ENCODE measurements around the gene FBXW7. TPM values are rescaled to one million over a fixed set of nuclear protein-coding genes. Genes with fewer than 3 reads are reported as not detected.
A peak's percentile ranks its signal among the peaks of the same experiment; 100 is the strongest.

Gene FBXW7
- total RNA-seq, 1 experiment from 2014 or later = 23.0 TPM

DNA sequence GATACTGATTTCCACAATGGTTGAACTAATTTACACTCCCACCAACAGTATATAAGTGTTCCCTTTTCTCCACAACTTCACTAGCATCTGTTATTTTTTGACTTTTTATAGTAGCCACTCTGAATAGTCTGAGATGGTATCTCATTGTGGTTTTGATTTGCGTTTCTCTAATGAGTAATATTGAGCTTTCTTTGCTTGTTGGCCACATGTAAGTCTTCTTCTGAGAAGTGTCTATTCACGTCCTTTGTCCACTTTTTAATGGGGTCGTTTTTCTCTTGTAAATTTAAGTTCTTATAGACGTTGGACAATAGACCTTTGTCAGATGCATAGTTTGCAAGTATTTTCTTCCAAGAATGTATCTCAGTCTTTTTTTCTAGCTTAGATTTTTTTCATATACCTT is 10.0 kb downstream of the FBXW7 start (continued):
- TF ChIP-seq GRHL2 (CRISPR knock-in tag; IDR thresholded peaks at IDR 0.05; ENCODE audit: insufficient replicate concordance, severe bottlenecking) = no peak
- no peak for TF ChIP-seq PRRX2 (CRISPR knock-in tag; IDR thresholded peaks at IDR 0.05)
- TF ChIP-seq EMX1 (CRISPR knock-in tag; IDR thresholded peaks at IDR 0.05) = no peak
- TF ChIP-seq, protein P1, sequence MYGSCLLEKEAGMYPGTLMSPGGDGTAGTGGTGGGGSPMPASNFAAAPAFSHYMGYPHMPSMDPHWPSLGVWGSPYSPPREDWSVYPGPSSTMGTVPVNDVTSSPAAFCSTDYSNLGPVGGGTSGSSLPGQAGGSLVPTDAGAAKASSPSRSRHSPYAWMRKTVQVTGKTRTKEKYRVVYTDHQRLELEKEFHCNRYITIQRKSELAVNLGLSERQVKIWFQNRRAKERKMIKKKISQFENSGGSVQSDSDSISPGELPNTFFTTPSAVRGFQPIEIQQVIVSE (CRISPR knock-in tag; IDR thresholded peaks at IDR 0.05; ENCODE audit: borderline replicate concordance) = no peak
- TF ChIP-seq SMAD4 (CRISPR knock-in tag; IDR thresholded peaks at IDR 0.05) = no peak

DNA sequence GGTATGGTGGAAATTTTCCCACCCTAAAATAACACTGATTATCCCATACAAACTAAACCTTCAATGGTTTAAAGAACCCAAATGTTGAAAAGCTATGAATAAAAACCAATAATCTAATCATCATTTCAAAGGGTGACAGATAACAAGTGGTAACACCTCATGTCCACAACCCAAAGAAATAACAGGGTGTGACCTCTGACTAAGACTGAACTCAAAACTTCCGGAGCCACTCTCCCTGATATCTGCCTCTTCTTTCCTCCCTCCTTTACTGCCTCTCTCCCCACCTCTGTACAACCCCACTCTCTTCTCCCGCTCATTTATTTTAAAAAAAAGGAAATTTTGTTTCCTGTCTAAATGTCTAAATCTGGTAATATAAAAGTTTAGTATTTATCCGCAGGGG is 11.5 kb downstream of the FBXW7 start:
- POLR2A ChIA-PET = no interaction called here
- H3K4me3 Mint-ChIP-seq = no peak overlapping the region

DNA sequence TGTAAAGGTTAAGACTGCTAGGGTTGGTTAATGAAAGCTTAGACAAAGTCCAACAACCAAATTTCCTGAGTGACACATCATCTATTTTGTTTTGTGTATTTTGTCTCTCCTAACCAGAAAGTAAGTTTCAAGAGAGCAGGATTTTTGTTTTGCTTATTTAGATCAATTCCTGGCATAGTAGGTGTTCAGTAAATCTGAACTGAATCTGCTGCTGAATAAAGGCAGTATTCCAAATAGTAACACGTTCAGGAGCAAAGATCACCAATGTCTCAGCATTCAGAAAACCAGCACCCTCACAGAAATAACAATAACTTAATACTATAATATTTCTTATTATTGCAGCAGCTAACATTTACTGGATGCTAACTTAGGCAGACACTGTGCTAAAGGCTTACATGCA is 12.2 kb downstream of the FBXW7 start:
- no peak for ATAC-seq
- DNase-seq (ENCODE audit: low spot score) = no peak
- no peak overlapping the region for H3K4me3 Mint-ChIP-seq
- H3K9me3 Mint-ChIP-seq = no peaks in the 10 kb centered on the region
- ChIA-PET POLR2A (no interaction called here), CTCF (interaction anchor here (4.8 kb wide), 1 partner anchor 22 kb away, joined by 24 read pairs; no protein-coding TSS in a partner anchor)
- peaks cover 36% of the 10 kb centered on the region for H3K4me1 Mint-ChIP-seq
- no peaks in the 10 kb centered on the region for H3K36me3 Mint-ChIP-seq
- H3K27me3 Mint-ChIP-seq (ENCODE audit: low read depth) = no peaks in the 10 kb centered on the region
- H3K27ac Mint-ChIP-seq = no peak overlapping the region
- TF ChIP-seq ZNF396 (CRISPR knock-in tag; IDR thresholded peaks at IDR 0.05; ENCODE audit: borderline replicate concordance) = no peak
- TF ChIP-seq, protein P2, sequence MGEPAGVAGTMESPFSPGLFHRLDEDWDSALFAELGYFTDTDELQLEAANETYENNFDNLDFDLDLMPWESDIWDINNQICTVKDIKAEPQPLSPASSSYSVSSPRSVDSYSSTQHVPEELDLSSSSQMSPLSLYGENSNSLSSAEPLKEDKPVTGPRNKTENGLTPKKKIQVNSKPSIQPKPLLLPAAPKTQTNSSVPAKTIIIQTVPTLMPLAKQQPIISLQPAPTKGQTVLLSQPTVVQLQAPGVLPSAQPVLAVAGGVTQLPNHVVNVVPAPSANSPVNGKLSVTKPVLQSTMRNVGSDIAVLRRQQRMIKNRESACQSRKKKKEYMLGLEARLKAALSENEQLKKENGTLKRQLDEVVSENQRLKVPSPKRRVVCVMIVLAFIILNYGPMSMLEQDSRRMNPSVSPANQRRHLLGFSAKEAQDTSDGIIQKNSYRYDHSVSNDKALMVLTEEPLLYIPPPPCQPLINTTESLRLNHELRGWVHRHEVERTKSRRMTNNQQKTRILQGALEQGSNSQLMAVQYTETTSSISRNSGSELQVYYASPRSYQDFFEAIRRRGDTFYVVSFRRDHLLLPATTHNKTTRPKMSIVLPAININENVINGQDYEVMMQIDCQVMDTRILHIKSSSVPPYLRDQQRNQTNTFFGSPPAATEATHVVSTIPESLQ (CRISPR knock-in tag; IDR thresholded peaks at IDR 0.05) = no peak
- TF ChIP-seq RORB (CRISPR knock-in tag; IDR thresholded peaks at IDR 0.05) = no peak
- TF ChIP-seq FOXJ3 (CRISPR knock-in tag; IDR thresholded peaks at IDR 0.05; ENCODE audit: borderline replicate concordance) = no peak
- TF ChIP-seq, protein P3, sequence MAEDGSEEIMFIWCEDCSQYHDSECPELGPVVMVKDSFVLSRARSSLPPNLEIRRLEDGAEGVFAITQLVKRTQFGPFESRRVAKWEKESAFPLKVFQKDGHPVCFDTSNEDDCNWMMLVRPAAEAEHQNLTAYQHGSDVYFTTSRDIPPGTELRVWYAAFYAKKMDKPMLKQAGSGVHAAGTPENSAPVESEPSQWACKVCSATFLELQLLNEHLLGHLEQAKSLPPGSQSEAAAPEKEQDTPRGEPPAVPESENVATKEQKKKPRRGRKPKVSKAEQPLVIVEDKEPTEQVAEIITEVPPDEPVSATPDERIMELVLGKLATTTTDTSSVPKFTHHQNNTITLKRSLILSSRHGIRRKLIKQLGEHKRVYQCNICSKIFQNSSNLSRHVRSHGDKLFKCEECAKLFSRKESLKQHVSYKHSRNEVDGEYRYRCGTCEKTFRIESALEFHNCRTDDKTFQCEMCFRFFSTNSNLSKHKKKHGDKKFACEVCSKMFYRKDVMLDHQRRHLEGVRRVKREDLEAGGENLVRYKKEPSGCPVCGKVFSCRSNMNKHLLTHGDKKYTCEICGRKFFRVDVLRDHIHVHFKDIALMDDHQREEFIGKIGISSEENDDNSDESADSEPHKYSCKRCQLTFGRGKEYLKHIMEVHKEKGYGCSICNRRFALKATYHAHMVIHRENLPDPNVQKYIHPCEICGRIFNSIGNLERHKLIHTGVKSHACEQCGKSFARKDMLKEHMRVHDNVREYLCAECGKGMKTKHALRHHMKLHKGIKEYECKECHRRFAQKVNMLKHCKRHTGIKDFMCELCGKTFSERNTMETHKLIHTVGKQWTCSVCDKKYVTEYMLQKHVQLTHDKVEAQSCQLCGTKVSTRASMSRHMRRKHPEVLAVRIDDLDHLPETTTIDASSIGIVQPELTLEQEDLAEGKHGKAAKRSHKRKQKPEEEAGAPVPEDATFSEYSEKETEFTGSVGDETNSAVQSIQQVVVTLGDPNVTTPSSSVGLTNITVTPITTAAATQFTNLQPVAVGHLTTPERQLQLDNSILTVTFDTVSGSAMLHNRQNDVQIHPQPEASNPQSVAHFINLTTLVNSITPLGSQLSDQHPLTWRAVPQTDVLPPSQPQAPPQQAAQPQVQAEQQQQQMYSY (CRISPR knock-in tag; IDR thresholded peaks at IDR 0.05) = no peak
- TF ChIP-seq, protein P4, sequence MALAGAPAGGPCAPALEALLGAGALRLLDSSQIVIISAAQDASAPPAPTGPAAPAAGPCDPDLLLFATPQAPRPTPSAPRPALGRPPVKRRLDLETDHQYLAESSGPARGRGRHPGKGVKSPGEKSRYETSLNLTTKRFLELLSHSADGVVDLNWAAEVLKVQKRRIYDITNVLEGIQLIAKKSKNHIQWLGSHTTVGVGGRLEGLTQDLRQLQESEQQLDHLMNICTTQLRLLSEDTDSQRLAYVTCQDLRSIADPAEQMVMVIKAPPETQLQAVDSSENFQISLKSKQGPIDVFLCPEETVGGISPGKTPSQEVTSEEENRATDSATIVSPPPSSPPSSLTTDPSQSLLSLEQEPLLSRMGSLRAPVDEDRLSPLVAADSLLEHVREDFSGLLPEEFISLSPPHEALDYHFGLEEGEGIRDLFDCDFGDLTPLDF (CRISPR knock-in tag; IDR thresholded peaks at IDR 0.05) = no peak
- TF ChIP-seq, protein P5, sequence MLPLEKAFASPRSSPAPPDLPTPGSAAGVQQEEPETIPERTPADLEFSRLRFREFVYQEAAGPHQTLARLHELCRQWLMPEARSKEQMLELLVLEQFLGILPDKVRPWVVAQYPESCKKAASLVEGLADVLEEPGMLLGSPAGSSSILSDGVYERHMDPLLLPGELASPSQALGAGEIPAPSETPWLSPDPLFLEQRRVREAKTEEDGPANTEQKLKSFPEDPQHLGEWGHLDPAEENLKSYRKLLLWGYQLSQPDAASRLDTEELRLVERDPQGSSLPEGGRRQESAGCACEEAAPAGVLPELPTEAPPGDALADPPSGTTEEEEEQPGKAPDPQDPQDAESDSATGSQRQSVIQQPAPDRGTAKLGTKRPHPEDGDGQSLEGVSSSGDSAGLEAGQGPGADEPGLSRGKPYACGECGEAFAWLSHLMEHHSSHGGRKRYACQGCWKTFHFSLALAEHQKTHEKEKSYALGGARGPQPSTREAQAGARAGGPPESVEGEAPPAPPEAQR (CRISPR knock-in tag; IDR thresholded peaks at IDR 0.05) = no peak
- no peak for TF ChIP-seq ZNF263 (CRISPR knock-in tag; IDR thresholded peaks at IDR 0.05; ENCODE audit: low read depth)

More for the DNA sequence above, 11.5 kb downstream of the FBXW7 start:
- Mint-ChIP-seq H3K27ac (0 out of 2 replicates have a peak overlapping the region, but pooled peaks have one; percentile 17), H3K36me3 (no peaks in the 10 kb centered on the region), H3K4me1 (peaks cover 35% of the 10 kb centered on the region), H3K27me3 (ENCODE audit: low read depth) (no peaks in the 10 kb centered on the region), H3K9me3 (no peaks in the 10 kb centered on the region)
- DNase-seq (ENCODE audit: low spot score) (no peak), ATAC-seq (no peak)
- TF ChIP-seq HMGA2 (CRISPR knock-in tag; IDR thresholded peaks at IDR 0.05) (no peak), EMX1 (CRISPR knock-in tag; IDR thresholded peaks at IDR 0.05) (no peak), KAT7 (CRISPR knock-in tag; IDR thresholded peaks at IDR 0.05; ENCODE audit: borderline replicate concordance) (no peak), ELF4 (CRISPR knock-in tag; IDR thresholded peaks at IDR 0.05; ENCODE audit: low read depth) (no peak), ZNF423 (CRISPR knock-in tag; IDR thresholded peaks at IDR 0.05) (no peak)
- TF ChIP-seq, protein P6, sequence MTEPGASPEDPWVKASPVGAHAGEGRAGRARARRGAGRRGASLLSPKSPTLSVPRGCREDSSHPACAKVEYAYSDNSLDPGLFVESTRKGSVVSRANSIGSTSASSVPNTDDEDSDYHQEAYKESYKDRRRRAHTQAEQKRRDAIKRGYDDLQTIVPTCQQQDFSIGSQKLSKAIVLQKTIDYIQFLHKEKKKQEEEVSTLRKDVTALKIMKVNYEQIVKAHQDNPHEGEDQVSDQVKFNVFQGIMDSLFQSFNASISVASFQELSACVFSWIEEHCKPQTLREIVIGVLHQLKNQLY (CRISPR knock-in tag; IDR thresholded peaks at IDR 0.05) = no peak
- TF ChIP-seq, protein P7, sequence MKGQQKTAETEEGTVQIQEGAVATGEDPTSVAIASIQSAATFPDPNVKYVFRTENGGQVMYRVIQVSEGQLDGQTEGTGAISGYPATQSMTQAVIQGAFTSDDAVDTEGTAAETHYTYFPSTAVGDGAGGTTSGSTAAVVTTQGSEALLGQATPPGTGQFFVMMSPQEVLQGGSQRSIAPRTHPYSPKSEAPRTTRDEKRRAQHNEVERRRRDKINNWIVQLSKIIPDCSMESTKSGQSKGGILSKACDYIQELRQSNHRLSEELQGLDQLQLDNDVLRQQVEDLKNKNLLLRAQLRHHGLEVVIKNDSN (CRISPR knock-in tag; IDR thresholded peaks at IDR 0.05) = no peak
- TF ChIP-seq, protein P8, sequence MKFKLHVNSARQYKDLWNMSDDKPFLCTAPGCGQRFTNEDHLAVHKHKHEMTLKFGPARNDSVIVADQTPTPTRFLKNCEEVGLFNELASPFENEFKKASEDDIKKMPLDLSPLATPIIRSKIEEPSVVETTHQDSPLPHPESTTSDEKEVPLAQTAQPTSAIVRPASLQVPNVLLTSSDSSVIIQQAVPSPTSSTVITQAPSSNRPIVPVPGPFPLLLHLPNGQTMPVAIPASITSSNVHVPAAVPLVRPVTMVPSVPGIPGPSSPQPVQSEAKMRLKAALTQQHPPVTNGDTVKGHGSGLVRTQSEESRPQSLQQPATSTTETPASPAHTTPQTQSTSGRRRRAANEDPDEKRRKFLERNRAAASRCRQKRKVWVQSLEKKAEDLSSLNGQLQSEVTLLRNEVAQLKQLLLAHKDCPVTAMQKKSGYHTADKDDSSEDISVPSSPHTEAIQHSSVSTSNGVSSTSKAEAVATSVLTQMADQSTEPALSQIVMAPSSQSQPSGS (CRISPR knock-in tag; IDR thresholded peaks at IDR 0.05; ENCODE audit: borderline replicate concordance, low read depth) = no peak
- CTCF ChIA-PET = no interaction called here

All from WTC11 (cell line).